HG03097 (cell line): ENCODE results near the gene EHMT1.

Experiments used
- ATAC-seq: cut with Tn5 transposase; IDR thresholded peaks from one replicate; pipeline ENCODE4 v1.9.1; 2021; ENCODE audit not compliant: unreplicated experiment, low FRiP score

EHMT1 gene

DNA sequence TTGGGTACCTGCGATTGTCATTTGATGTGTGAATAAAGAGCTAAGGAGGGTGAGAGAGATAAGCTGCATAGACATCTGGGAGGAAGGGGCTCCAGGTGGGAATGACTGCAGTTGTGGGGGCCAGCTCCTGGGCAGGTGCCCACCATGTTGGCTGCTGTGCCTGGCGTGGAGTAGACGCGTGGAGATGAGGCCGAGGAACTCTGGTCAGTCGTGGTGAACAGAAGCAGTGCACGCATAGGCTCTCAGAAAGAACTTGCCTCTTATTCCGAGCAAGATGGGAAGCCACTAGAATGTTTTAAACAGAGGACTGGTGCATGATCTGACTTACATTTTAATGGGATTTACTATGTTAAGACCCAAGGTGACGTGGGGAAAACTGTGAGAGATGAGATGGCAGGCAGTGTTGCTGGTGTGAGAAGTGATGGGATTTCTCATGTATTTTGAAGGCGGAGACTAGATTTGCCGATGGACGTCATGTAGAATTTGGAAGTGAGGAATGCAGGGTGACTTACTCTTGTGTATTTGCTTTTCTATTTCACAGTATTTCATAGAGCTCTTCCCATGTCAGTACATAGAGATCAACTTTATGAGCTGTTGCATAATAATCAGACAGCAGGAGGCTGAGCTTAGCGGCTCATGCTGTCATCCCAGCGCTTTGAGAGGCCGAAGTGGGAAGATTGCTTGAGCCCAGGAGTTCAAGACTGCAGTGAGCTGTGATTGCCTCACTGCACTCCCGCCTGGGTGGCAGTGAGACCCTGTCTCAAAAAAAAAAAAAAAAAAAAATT lies 71.1 kb downstream of the EHMT1 start:
- ATAC-seq: no peak

DNA sequence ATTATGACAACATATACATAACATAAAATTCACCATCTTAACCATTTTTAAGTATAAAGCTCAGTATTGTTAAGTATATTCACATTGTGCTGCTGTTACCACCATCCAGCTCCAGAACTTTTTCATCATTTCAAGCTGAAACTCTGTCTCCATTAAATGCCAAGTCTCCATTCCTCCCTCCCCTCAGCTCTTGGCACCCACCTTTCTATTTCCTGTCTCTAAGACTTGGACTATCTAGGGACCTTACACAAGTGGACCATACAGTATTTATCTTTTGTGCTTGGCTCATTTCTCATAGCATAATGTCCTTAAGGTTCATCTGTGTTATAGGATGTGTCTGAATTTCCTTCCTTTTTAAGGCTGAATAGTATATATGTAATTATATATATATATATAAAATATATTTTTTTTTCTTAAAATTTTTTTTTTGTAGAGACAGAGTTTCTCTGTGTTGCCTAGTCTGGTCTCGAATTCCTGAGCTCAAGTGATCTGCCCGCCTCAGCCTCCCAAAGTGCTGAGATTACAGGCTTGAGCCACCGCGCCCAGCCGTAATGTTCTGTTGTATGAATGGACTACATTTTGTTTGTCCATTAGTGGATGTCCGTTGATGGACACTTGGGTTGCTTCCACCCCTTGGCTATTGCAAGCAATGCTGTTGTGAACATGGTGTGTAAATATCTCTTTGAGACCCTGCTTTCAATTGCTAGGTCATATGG lies 72.3 kb downstream of the EHMT1 start:
- ATAC-seq: no peak

DNA sequence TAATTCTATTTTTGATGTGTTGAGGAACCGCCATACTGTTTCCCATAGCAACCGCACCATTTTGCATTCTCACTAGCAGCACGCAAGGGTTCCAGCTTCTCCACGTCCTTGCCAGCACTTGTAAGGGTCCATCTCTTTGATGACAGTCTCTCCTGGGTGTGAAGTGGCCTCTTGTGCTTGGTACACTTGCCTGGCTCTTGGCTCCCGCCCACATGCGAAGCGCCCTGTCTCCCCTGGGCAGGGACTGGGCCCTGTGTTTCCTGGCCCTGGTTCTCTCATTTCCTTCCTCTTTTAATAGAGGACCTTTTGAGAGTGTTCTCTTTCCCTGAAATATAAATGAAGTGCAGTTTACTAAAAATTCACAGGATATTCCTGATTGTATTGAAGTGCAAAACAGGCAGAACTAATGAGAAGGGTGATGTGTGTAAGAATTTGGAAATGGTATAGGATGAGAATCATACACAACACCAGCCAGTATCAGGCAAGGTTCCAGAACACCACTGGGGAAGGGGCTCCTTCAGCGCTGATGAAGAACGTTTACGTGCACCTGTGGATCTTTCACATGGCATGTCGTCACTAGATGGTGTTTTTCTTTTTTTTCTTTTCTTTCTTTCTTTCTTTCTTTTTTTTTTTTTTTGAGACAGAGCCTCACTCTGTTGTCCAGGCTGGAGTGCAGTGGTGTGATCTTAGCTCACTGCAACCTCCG lies 73.0 kb downstream of the EHMT1 start:
- no peak for ATAC-seq

DNA sequence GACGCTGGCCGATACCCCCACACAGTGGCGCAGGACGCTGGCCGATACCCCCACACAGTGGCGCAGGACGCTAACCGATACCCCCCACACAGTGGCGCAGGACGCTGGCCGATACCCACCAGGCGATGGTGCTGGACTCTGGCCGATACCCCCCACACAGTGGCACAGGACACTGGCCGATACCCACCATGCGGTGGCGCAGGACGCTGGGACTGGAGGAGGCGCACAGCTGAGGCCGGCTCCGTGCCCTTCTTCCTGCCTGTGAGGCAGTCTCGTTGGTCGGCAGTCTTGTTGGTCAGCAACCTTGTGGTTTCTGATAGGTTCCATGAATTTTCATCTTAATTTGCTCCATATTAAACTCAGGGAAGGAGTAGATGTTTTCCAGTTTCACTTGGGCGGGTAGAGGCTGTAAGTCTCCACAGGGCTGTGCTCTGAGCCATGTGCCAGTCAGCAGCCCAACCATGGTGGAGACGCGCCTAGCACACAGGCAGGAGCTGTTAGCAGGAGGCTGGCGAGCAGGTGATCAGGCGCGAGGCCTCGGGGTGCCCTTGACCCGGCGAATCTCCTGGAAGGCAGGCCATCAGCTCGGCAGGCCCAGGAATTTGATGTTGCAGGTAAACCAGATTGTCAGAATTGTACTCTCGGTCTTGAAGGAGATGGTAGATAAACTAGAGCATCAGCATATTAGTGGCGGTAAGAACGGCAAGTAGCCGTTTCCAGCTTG lies 75.6 kb downstream of the EHMT1 start:
- ATAC-seq: no peak

DNA sequence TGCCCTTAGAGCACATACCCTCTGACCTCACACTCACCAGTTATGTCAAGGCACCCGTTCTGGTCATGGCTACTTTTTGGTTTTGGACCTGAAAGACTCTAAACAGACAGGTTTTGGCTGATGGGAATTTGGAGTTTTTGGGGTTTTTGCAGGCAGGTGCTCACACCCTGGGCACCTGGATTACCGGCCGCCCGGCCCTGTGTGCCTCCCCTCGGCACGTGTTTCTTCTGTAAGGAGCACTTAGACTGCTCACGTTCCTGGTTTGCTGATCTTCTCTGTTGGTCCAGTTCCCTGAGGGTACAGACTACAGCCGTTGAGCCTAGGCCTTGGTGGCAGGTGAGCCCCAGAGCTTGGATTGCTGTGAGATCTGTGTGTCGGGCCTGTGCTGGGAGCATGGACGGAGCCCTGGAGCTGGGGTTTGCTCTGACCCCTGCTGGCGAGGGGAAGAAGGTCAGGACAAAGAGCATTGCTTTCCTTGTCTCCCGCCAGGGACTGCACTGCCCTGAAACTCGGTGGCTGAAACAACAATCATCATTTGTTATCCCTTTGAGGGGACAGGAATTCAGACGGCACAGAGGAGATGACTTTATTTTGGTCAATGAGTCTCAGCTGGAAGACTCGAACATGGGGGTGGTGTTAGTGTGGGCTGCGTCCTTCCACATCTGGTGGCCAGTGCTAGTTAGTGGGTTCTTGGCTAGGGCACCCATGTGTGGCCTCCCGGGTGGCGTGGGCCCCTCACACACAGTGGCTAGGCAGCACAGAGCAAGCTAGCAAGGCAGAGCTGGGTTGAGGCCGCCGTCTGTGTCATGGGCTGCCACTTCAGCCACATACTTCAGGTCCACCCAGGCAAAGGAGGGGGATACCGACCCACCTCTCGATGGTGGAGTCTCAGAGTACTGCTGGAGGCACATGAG lies 76.4 kb downstream of the EHMT1 start:
- ATAC-seq: no peak

DNA sequence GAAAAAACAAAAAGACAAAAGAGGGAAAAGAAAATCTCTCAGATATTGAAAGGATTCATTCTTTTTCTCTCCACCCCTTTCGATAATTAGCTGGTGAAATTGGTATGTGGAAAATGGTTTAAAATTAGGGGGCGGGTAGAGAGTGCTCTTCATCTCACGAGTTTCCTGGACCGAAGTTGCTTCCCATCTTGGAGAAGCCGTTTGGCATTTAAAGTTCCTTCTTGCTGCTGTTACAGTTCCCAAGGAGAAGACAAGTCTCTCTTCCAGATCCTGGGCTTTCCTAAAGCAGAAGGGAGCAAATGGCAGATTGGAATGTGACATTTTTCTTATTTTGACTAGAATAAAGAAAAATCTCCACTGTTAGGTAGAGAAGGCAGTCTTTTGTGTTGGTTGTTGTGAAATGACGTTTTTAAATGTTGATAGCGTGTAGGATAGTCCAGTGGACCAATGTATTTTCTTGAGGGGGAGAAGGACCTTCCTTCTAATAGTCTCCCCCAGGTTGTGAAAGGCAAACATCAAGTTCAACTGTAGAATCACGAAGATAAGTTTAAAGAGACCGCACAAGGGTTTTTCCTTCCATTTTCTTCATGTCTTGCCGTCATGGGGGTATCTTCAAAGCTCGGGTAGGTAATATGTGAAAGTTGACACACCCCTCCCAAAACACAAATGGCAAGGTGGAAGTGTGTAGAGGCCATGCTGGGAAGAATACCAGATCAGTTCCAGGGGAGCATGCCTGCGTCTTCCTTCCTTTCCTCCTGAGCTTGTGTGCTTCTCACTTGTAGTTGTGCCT lies 77.5 kb downstream of the EHMT1 start:
- no peak for ATAC-seq

DNA sequence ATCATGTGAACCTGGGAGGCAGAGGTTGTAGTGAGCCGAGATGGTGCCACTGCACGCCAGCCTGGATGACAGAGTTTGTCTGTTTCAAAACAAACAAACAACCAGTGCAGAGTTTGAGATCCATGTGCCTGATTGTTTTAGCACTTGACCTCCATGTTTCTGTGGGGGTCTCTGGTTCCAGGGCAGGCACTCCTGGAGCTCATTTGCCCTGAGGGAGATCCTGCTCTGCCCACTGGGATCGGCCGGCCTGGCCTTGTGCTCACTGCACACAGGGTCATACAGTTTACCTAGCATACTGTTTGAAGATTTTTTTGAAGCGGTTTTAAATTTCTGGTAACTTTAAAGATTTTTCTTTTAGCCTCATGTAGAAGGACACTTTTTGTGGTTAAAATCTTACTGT lies 78.4 kb downstream of the EHMT1 start:
- ATAC-seq: no peak

DNA sequence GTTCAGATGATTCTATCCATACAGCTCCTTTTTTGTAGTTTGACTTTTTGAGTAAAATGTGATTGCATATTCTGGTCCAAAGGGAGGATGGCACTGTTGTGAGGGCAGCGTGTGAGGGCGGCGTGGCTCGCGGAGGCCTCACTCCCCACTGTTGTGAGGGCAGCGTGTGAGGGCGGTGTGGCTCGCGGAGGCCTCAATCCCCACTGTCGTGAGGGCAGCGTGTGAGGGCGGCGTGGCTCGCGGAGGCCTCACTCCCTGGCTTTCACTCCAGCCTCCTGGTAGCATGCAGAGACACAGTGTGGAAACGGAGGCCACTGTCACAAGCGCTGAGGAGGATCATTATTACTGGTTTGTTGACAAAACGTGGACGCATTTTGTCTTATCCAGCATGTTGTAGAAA lies 79.0 kb downstream of the EHMT1 start:
- no peak for ATAC-seq

DNA sequence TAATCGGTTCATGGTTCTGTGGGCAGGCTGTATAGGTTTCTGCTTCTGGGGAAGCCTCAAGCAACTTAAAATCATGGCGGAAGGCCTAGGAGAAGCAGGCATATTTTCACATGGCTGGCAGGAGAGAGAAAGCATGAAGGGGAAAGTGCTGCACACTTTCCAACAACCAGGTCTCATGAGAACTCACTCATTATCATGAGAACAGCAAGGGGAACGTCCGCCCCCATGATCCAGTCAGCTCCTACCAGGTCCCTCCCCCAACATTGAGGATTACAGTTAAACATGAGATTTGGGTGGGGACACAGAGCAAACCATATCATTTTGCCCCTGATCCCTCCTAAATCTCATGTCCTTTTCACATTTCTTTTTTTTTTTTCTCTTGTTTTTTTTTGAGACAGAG lies 82.1 kb downstream of the EHMT1 start:
- ATAC-seq: no peak

DNA sequence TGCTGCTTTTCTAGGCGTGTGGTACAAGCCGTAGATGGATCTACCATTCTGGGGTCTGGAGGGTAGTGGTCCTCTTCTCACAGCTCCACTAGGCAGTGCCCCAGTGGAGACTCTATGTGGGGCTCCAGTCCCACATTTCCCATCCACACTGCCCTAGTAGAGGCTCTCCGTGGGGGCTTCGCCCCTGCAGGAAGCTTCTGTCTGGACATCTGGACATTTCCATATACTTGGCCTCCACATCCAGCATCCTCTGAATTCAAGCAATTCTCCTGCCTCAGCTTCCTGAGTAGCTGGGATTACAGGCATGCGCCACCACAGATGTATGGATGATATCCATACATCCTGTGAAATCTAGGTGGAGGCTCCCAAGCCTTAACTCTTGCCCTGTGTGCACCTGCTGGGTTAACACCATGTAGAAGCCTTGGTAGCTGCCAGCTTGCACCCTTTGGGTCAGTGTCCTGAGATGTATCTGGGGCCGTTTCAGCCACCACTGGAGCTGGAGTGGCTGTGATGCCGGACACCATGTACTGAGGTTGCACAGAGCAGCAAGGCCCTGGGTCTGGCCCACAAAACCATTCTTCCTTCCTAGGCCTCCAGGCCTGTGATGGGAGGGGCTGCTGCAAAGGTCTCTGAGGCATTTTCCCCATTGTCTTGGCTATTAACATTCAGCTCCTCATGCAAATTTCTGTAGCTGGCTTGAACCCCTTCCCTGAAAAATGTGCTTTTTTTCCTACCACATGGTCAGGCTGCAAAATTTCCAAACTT lies 84.0 kb downstream of the EHMT1 start:
- no peak for ATAC-seq

DNA sequence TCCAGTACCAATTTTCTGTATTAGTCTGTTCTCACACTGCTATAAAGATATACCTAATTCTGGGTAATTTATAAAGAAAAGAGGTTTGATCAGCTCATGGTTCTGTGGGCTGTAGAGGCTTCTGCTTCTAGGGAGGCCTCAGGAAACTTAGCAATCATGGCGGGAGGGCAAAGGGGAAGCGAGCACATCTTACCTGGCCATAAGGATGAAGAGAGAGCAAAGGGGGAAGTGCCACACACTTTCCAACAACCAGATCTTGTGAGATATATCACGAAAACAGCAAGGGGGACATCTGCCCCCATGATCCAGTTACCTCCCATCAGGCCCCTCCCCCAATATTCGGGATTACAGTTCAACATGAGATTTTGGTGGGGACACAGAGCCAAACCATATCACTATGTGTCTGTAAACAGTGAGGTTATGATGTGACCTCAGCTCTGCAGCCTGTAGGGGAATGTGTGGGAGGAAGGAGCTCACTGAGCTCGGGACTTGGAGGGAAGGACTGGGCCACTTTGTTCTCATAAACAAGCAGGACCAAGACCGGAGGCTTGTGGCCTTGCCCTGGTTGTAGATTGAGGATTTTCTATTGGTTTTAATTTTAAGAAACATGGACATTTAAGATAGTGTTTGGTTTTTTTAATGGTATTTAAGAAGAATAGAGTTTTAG lies 85.2 kb downstream of the EHMT1 start:
- ATAC-seq: no peak

DNA sequence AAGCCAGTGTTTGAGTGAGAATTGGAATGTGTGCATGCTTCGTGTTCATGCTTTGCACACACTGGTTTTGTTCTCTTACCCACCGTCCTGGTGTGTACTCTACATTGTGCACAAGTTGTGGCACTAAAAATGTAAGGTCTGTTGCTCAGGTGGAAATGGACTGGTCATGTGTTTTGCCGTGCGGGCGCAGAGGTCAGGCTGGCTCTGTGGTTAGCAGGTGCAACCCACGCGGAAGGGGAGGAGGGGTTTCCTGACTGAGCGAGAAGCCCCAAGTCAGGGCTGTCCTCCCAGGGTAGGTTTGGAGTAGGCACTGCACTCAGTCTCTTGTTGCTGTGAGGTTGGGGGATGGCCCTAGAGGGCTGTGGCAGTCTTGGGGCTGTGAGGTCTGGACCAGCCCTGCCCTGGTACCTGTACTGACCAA lies 86.6 kb downstream of the EHMT1 start:
- ATAC-seq: no peak

DNA sequence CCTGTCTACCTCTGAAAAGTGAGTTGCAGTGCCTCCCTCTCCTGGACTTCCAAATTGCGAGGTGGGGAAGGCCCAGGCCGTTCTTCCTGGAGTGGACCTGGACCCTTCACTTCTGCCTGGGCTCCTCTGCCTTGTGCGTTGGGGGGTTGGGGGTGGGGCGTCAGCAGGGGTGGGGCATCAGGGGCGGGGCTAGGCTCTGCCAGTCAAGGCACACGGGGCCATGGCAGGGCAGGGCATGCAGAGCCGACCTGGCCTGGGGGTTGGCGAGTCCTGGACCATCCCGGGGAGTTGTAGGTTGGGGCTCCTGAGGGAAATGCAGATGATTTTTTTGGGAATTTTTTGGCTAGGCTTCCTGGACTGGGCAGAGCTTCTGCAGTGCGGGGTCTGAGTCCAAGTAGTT lies 87.1 kb downstream of the EHMT1 start:
- no peak for ATAC-seq

DNA sequence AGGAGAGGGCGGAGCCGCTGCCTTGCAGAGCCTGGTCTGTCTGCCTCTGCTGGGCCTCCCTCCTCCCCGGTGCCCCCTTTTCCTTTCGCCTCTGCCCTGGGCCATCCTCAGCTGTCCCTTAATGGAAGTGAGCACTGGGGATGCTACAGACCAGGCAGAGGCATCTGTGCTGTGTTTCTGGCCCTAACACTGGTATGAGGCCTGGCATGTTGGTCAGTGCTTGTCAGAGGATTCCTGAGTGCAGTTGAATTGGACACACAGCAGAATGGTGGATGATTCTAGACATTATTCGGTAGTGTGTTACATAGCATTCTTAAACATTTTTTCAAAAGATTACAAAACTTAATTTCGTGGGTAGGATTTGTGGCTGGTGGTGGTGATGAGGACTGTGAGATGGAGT lies 88.6 kb downstream of the EHMT1 start:
- no peak for ATAC-seq

DNA sequence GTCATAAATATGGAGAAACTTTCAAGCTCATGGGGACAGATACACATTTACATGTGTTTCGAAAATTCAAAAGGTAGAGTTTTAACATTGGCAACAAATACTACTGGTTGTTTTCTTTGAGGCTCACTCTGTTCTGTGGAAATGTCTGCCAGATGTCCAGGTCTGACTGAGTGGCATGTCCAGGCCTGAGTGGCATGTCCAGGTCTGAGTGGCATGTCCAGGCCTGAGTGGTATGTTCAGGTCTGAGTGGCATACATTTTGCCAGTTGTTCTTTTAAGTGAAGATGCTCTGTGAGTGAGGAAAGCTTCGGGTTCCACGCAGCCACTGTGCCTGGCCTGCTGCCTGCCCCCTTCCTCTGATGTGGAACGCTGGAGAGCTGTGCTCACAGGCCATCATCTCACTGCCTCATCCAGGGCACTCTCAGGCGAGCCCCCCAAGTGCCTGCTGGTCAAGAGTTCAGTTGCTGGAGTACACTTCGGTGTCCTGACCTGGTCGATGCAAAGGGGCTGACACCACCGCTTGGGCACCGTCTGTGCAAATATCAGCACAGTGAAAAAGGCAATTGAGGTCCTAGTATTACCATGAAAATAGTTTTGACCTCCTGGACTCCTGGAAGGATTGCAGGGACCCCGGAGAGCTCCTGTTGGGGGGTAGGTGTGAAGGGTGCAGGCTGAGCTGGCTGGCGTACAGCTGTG lies 89.9 kb downstream of the EHMT1 start:
- ATAC-seq: no peak

DNA sequence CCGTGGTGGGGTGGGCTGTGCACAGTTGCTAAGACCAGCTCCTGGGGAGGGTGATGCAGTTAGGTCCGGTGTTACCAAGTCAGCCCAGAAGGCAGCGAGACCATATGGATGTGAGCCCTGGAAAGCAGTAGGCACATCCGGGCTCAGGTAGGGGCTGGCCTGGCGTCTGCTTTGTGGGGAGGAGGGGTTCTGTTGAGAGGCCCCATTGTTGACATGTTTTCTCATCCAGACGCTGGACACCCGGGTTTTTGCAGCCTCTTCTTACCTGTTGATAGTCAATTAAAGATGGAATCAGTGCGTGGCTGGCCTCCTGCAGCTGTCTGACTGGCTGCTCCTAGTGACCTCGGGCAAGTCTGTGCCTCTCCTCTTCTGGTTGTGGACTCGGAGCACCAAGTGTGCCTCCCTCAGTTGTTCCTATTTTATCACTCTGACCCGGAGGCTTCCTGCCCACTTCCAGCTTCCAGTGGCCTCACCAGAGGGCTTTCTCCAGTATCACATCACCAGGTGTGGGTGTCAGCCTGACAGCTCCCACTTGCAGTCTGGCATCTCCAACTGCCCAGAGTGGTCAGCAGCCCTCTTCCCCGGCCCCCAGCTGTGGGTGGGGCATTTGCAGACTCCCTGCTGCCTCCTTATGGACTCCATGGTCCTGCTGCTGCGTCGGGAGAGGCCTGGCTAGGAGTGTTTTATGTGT lies 90.8 kb downstream of the EHMT1 start:
- no peak for ATAC-seq

DNA sequence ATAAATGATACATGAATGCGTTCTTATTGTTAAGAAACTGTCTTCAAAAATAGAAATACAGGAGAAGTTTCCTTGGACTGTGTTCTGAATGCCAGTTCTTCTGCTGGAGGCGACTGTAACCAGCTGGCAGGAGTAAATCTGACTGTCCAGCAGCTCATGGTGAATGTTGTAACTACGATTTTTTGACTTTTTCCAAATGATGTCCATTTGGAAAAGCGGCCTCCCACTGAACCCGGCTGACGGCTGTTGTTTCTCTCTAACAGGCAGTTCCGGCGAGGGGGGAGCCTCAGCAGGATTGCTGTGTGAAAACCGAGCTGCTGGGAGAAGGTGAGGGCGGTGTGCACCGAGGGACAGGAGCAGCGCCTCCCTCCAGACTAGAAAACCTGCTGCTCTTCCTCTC lies 91.9 kb downstream of the EHMT1 start:
- no peak for ATAC-seq
